ENCODE results near the gene EPB41L4A.

GRCh38 chr5:112356178-112356956 is 62.7 kb downstream of the EPB41L4A start:
- TF ChIP-seq CTCF (IDR thresholded peaks at IDR 0.05; ENCODE audit: insufficient read depth, low read length), result no peak
- no peak for TF ChIP-seq REST (IDR thresholded peaks at IDR 0.05; ENCODE audit: insufficient replicate concordance, low read depth)
- no peak for TF ChIP-seq POLR2AphosphoS5 (IDR thresholded peaks at IDR 0.05; ENCODE audit: low read depth)
- no peak for TF ChIP-seq GABPA (IDR thresholded peaks at IDR 0.05; ENCODE audit: low read depth)

All from HL-60 (cell line).